Endothelial cell (in vitro differentiated cells): ENCODE results near the gene ARID1A. TPM values are rescaled to one million over a fixed set of nuclear protein-coding genes. Genes with fewer than 3 reads are reported as not detected.

Source experiments
- DNase-seq: peaks from one replicate; pipeline ENCODE4 v3.0.0; 2021; ENCODE audit warnings: low spot score
- H3K27ac Mint-ChIP-seq: one replicate; pipeline ENCODE4 v1.8.0; 2021; ENCODE audit warnings: mixed read lengths, inconsistent platforms; ENCODE audit not compliant: unreplicated experiment
- H3K27me3 Mint-ChIP-seq: one replicate; pipeline ENCODE4 v1.8.0; 2021; ENCODE audit warnings: mild to moderate bottlenecking, moderate library complexity, mixed read lengths, inconsistent platforms; ENCODE audit not compliant: unreplicated experiment
- H3K36me3 Mint-ChIP-seq: one replicate; pipeline ENCODE4 v1.8.0; 2021; ENCODE audit warnings: mild to moderate bottlenecking, low read depth, mixed read lengths, inconsistent platforms; ENCODE audit not compliant: unreplicated experiment
- H3K4me1 Mint-ChIP-seq: one replicate; pipeline ENCODE4 v1.8.0; 2021; ENCODE audit warnings: mild to moderate bottlenecking, mixed read lengths, inconsistent platforms; ENCODE audit not compliant: unreplicated experiment
- H3K4me3 Mint-ChIP-seq: one replicate; pipeline ENCODE4 v1.8.0; 2021; ENCODE audit warnings: mild to moderate bottlenecking, mixed read lengths, inconsistent platforms; ENCODE audit not compliant: unreplicated experiment
- H3K9me3 Mint-ChIP-seq: one replicate; pipeline ENCODE4 v1.8.0; 2021; ENCODE audit warnings: mixed read lengths, inconsistent platforms; ENCODE audit not compliant: unreplicated experiment
- total RNA-seq: library from RNA; stranded (reverse); fragmentation: NEBNext Ultra II Directional; extraction: Animal tissue kit (Norgen Biotek cat#: 25700); gene quantifications from one replicate; pipeline ENCODE4 v1.2.1, GENCODE V29; 2021; ENCODE audit not compliant: unreplicated experiment
- TF ChIP-seq, protein P1 (sequence below): fragments of 200-600 bp; sonication (generic); IDR thresholded peaks from one replicate; pipeline ENCODE4 v1.5.0; 2021; ENCODE audit warnings: antibody characterized with exemption; ENCODE audit not compliant: unreplicated experiment

Gene ARID1A
- total RNA-seq, 1 donor from 2014 or later, result 115 TPM

GRCh38 chr1:26692211-26692792 lies 3.5 kb upstream of the ARID1A start:
- peak; percentile 66 for DNase-seq
- TF ChIP-seq, protein P1, sequence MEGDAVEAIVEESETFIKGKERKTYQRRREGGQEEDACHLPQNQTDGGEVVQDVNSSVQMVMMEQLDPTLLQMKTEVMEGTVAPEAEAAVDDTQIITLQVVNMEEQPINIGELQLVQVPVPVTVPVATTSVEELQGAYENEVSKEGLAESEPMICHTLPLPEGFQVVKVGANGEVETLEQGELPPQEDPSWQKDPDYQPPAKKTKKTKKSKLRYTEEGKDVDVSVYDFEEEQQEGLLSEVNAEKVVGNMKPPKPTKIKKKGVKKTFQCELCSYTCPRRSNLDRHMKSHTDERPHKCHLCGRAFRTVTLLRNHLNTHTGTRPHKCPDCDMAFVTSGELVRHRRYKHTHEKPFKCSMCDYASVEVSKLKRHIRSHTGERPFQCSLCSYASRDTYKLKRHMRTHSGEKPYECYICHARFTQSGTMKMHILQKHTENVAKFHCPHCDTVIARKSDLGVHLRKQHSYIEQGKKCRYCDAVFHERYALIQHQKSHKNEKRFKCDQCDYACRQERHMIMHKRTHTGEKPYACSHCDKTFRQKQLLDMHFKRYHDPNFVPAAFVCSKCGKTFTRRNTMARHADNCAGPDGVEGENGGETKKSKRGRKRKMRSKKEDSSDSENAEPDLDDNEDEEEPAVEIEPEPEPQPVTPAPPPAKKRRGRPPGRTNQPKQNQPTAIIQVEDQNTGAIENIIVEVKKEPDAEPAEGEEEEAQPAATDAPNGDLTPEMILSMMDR, result no peak
- H3K27me3 Mint-ChIP-seq, result peaks cover 5% of the 10 kb centered on the region
- peak overlapping the region; percentile 92 for H3K4me3 Mint-ChIP-seq
- H3K4me1 Mint-ChIP-seq, result peaks cover 29% of the 10 kb centered on the region
- no peaks in the 10 kb centered on the region for H3K9me3 Mint-ChIP-seq
- H3K36me3 Mint-ChIP-seq, result no peaks in the 10 kb centered on the region
- peak overlapping the region; percentile 99 for H3K27ac Mint-ChIP-seq

GRCh38 chr1:26692793-26693490 lies 2.9 kb upstream of the ARID1A start:
- Mint-ChIP-seq H3K9me3 (no peaks in the 10 kb centered on the region), H3K36me3 (no peaks in the 10 kb centered on the region), H3K4me1 (peaks cover 29% of the 10 kb centered on the region), H3K27ac (peak overlapping the region; percentile 99), H3K4me3 (peak overlapping the region; percentile 92), H3K27me3 (peaks cover 5% of the 10 kb centered on the region)
- DNase-seq, result peak; percentile 93
- TF ChIP-seq, protein P1, result no peak

DNA sequence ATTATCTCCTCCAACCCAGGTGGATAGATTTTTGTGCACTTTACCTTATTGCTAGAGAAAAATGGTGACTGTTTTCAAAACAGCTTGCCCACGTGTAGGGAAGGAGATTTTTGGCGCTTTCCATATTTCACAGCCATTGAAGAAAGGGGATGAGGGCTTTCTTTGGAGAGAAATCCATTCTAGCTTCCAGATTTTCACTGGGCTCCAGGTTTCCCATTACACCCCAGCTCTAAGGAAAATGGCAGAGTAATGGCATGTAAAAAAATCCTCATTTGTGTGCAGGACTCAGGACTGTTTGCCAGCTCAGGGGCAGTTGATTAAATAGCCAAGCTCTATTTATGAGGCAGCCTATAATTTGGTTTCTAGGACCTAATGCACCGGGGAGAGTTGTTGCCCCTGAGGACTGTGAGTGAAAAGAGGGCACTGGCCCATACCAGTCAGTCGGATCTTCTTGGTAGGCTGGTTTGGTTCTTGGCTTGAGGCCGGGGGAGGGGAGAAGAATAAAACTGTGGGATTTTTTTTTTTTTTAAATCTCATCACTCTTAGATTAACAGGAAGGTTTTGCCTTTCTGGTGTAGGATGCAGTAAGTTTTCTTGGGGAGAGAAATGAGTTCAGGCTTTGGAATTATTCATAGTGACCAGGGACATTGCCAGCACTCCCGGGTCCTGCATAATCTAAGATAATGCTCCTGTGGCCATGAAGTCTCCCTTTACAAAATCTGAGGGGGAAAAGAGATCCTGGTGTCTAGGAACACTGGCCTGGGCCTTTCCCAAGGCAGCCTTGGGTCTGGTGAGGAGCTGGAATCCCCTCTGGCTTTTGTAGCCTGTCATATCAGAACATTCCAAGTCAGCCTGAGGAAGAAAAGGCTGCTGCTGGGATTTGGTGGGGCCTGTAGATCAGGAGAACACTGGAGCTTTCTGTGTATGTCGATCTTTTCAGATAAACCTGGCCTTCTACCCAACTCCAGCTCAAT lies 1.9 kb upstream of the ARID1A start:
- Mint-ChIP-seq H3K27ac (peak overlapping the region; percentile 99), H3K4me3 (peak overlapping the region; percentile 92), H3K9me3 (no peaks in the 10 kb centered on the region), H3K27me3 (peaks cover 5% of the 10 kb centered on the region), H3K36me3 (no peaks in the 10 kb centered on the region), H3K4me1 (peaks cover 29% of the 10 kb centered on the region)
- DNase-seq, result no peak
- TF ChIP-seq, protein P1, result no peak

- Mint-ChIP-seq H3K27ac (peak overlapping the region; percentile 99), H3K9me3 (no peaks in the 10 kb centered on the region), H3K4me3 (peak overlapping the region; percentile 89), H3K36me3 (no peaks in the 10 kb centered on the region), H3K27me3 (peaks cover 5% of the 10 kb centered on the region), H3K4me1 (peaks cover 29% of the 10 kb centered on the region)
- DNase-seq, result no peak
- TF ChIP-seq, protein P1, result no peak
These were observed 1.0 kb upstream of the ARID1A start for GRCh38 chr1:26694638-26695355.
